ENCODE data around the gene TINAG.

- TF ChIP-seq CTCF (IDR thresholded peaks at IDR 0.05 in 2 of 3, conservative IDR thresholded peaks at IDR 0.05 in 1 of 3; ENCODE audit: control insufficient read depth in 2 of 3, extremely low read depth in 1 of 3, insufficient read depth in 1 of 3, low read depth in 3 of 3, low read length in 3 of 3): no peak
- TF ChIP-seq JUND (IDR thresholded peaks at IDR 0.05; ENCODE audit: low read depth, low read length): no peak
- TF ChIP-seq PBX3 (IDR thresholded peaks at IDR 0.05; ENCODE audit: insufficient replicate concordance, low read depth, low read length): no peak
Measured at GRCh38 chr6:54320871-54321270, 12.6 kb downstream of the TINAG start.
